HG02870 (cell line): ENCODE results near the gene CCDC60.

Experiments
- ATAC-seq: cut with Tn5 transposase; IDR thresholded peaks from one replicate; pipeline ENCODE4 v1.9.1; 2021; ENCODE audit warnings: mild to moderate bottlenecking, moderate library complexity; ENCODE audit not compliant: unreplicated experiment

The CCDC60 gene

GRCh38 chr12:119501052-119501451, 166.5 kb downstream of the CCDC60 start:
- no peak for ATAC-seq

- no peak for ATAC-seq
Measured at GRCh38 chr12:119505001-119505400, 170.5 kb downstream of the CCDC60 start.

DNA sequence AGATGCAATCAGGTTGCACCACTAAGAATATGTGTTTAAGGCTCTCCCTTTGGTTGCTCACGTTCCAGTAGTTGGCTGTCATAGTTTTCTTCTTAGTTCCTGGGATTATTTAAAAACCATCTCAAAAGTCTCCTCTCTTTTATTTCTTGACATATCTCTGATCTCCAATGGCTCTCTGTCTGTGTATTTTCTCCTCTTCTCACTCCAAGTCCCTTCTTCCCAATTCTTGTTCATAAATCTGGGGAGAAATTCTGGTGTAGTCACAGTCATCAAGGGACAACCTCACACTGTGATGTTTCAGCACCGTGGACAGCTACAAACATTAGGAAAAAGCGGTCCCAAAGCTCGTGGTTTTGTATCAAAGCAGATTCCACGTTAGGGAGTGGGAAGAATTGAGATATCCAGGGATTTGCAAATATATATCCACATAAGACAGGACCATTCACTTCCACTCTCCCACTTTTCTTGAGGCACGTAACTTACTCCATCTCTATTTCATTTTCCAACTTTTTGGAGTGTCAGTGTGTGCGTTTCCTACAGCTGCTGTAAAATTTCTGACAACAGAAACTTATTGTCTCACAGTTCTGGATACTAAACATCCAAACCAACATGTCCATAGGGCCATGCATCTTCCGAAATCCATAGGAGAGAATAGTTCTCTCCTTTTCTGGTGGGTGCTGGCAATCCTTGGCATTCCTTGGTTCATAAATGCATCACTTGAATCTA, 178.4 kb downstream of the CCDC60 start:
- no peak for ATAC-seq

DNA sequence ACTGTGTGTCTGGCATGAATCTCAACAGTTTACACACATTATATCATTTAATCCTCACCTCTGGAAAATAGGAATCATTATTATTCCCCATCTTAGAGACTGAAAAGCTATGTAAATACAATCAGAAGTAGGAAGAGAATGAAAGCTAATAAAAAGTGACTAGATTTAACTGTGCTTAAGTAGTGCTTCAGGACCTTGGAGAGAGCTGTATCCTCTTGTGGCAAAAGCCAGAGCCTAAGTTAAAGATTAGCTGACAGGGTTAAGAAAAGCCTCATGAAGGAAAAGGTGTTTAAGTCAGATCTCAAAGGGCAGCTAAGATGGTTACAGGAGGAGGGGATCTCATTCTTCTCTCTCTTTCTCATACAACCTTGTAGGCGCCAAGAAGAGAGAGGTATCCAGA, 193.7 kb downstream of the CCDC60 start:
- no peak for ATAC-seq

- ATAC-seq, result no peak
Measured at GRCh38 chr12:119540476-119540875, 205.9 kb downstream of the CCDC60 start.

DNA sequence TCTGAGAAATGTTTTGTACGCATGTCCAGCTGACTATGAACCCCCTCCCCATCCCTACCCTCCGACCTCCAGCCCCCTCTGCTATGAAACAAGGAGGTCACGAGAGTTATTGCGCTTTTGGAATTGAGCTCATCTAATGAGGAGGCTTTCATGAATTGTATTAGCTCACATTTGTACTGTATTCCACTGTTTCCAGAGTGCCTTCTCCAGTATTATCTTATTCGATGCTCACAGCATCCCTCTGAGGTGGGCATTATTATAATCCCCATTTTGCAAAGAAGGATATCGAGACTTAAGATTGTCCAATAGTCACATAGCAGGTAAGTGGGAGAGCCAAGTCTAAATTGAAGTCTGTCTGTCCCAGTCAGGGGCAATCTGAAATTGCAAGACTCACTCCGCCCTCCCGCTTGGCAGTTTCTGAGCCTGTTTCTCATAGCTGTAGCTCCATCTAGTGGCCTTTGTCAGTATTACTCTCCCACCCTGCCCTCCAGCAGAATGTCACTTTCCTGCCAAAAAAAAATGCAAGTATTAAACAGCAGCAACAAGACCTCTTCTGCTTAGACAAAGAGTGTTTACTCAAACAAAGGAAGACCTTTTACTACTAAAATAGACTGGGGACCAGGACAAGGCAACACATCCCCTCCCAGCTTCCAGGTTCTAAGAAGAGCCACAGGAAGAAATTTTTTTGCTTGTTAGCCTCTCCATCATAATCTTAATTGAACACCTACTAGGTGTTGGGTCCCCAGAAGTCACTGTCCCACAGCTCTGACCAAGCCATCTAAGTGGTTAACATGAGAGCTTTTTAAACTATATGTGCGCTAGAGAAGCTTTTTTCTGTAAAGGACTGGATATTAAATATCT, 210.5 kb downstream of the CCDC60 start:
- ATAC-seq, result peak; percentile 48

GRCh38 chr12:119546340-119546739, 211.8 kb downstream of the CCDC60 start:
- ATAC-seq, result no peak

GRCh38 chr12:119547001-119547400, 212.5 kb downstream of the CCDC60 start:
- ATAC-seq, result no peak

DNA sequence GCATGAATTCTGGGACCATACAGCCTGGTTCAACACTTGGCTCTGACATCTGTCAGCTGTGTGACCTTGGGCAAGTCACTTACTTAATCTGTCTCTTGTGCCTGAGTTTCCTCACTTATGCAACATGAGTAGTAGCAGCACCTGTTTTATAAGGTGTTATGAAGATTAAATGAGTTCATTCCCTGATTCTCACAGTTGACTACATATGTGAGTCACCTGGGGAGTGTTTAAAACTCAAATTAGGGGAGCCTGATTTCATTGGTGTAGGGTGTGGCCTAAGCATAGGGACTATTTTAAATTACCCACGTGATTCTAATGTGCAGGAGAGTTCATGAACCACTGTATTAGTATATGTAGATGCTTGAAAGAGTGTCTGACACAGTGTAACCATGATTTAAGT, 222.3 kb downstream of the CCDC60 start:
- ATAC-seq, result no peak

DNA sequence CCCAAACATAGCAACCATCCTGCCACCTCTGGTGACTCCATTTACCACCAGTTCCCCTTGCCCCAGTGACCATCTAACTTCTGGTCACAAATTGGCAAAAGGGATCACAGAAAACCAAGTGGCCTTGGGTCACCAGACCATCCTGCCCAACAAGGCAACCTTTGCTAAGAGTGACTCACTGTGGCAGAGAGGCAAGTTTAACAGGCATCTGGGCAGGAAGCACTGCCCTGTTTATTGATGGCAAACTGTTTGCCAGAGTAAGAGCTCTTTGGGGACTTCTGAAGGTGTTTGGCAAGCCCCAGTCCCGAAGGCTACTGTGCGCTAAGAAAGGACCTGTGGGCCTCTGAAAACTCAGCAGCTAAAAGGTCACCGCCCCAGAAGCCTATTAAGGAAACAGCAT, 230.9 kb downstream of the CCDC60 start:
- ATAC-seq, result no peak

DNA sequence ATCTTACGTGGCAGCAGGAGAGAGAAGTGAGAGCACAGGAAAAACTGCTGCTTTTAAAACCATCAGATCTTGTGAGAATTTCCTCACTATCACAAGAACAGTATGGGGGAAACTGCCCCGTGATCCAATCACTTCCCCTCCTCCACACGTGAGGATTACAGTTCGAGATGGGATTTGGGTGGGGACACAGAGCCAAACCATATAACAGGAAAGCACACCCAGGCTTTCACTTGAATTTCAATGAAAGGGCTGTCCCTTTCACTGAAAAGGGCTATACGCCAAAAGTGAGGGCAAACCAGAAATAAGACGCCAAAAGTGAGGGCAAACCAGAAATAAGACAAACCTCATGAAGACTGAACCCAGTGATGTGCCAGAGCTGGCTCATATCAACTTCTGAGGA, 236.2 kb downstream of the CCDC60 start:
- no peak for ATAC-seq

GRCh38 chr12:119573086-119573485, 238.6 kb downstream of the CCDC60 start:
- ATAC-seq, result no peak

- no peak for ATAC-seq
Measured at GRCh38 chr12:119574255-119574654, 239.7 kb downstream of the CCDC60 start.

GRCh38 chr12:119576118-119576810, 241.7 kb downstream of the CCDC60 start:
- ATAC-seq, result no peak

- ATAC-seq, result no peak
Measured at GRCh38 chr12:119576915-119577314, 242.4 kb downstream of the CCDC60 start.

DNA sequence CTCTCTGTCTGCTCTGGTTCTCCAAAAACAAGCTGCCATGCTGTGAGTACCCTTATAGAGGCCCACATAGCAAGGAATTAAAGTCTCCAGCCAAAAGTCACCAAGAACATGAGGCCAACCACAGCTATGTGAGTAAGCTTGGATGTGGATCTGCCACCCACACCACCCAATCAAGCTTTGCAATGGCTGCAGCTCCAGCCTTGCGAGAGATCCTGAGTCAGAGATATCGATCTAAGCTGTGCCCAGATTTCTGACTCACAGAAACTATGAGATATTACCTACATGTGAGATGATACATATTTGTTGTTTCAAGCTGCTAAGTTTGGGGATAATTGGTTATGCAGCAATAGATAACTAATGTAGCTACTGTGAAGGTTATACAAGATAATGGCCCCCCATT, 243.6 kb downstream of the CCDC60 start:
- ATAC-seq, result no peak

- no peak for ATAC-seq
Measured at GRCh38 chr12:119589097-119589496, 254.6 kb downstream of the CCDC60 start.

DNA sequence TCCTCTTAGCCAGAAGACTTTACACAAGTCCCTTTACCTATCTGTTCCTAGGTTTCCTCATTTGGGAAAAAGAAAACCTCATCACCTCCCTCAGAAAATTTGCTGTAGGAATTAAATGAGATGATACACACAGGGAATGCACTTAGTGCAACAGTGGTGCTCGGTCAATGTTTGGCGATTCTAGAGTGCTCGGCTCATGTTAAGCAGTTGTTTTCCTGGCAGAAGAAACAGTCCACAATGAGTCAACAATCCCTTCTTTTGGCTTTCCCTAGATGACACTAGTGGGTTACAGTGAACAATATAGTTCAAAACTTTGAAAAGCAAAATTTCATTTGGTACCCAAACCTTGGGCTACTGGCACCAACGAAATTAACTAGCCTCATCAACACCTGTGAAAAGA, 255.1 kb downstream of the CCDC60 start:
- no peak for ATAC-seq
